Fibroblast of skin of left quadriceps (primary cell): ENCODE measurements around the gene ARHGEF5.

Experiments used
- DNase-seq, 2 experiments: peaks; one replicate each; pipeline ENCODE4 v3.0.0-alpha.2; 2013; ENCODE audit warnings: low read depth in 2 of 2

ARHGEF5 gene

GRCh38 chr7:144428431-144428830 is 73.2 kb downstream of the ARHGEF5 start:
- no peak for DNase-seq
